Measurements from ENCODE around the gene CCBE1.

- TF ChIP-seq POLR2AphosphoS5 (IDR thresholded peaks at IDR 0.05; ENCODE audit: low read depth, low read length) (no peak), TAF1 (IDR thresholded peaks at IDR 0.05; ENCODE audit: borderline replicate concordance, insufficient read depth, low read length) (no peak), SIN3A (IDR thresholded peaks at IDR 0.05; ENCODE audit: borderline replicate concordance, insufficient read depth, low read length) (no peak), FOXP2 (optimal IDR thresholded peaks at IDR 0.05; ENCODE audit: borderline replicate concordance, extremely low read depth, extremely low read length, insufficient read depth) (no peak)
- TF ChIP-seq, protein P1, sequence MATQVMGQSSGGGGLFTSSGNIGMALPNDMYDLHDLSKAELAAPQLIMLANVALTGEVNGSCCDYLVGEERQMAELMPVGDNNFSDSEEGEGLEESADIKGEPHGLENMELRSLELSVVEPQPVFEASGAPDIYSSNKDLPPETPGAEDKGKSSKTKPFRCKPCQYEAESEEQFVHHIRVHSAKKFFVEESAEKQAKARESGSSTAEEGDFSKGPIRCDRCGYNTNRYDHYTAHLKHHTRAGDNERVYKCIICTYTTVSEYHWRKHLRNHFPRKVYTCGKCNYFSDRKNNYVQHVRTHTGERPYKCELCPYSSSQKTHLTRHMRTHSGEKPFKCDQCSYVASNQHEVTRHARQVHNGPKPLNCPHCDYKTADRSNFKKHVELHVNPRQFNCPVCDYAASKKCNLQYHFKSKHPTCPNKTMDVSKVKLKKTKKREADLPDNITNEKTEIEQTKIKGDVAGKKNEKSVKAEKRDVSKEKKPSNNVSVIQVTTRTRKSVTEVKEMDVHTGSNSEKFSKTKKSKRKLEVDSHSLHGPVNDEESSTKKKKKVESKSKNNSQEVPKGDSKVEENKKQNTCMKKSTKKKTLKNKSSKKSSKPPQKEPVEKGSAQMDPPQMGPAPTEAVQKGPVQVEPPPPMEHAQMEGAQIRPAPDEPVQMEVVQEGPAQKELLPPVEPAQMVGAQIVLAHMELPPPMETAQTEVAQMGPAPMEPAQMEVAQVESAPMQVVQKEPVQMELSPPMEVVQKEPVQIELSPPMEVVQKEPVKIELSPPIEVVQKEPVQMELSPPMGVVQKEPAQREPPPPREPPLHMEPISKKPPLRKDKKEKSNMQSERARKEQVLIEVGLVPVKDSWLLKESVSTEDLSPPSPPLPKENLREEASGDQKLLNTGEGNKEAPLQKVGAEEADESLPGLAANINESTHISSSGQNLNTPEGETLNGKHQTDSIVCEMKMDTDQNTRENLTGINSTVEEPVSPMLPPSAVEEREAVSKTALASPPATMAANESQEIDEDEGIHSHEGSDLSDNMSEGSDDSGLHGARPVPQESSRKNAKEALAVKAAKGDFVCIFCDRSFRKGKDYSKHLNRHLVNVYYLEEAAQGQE (IDR thresholded peaks at IDR 0.05; ENCODE audit: insufficient read depth in 1 of 2, low read depth in 2 of 2, low read length in 2 of 2): no peak
Observed at GRCh38 chr18:59555995-59556659, 141.1 kb downstream of the CCBE1 start.

Data from PFSK-1 (cell line).